Measurements from ENCODE around the gene NBEAL1. TPM values are rescaled to one million over a fixed set of nuclear protein-coding genes. Genes with fewer than 3 reads are reported as not detected.

NBEAL1 gene
- total and polyA plus RNA-seq, 2 of the 8 experiments (the other 6 are each of a cell fraction or from before 2014, with no cell fraction given), result 2.3 to 10.7 TPM

GRCh38 chr2:203019142-203019541 is 4.5 kb downstream of the NBEAL1 start:
- Histone ChIP-seq H4K91ac (replicated peaks; ENCODE audit: insufficient read length, low read length) (no peak overlapping the region), H2BK15ac (ENCODE audit: low read length) (no peak overlapping the region), H3K56ac (replicated peaks; ENCODE audit: insufficient read length, low read depth, low read length) (no peak overlapping the region), H2AFZ (ENCODE audit: low read length) (no peak overlapping the region), H3K14ac (ENCODE audit: insufficient read length) (no peak overlapping the region), H3K79me1 (ENCODE audit: low read depth, low read length) (no peaks in the 10 kb centered on the region), H3K4me1 (replicated peaks in 1 of 4; ENCODE audit: control insufficient read depth in 3 of 4, insufficient read depth in 4 of 4, low read length in 3 of 4) (peaks cover 0 to 2% (median 0%) of the 10 kb centered on the region in 4 experiments; a peak in 1 of 7 replicates), H3K4me3 (ENCODE audit: extremely low read depth in 1 of 4, insufficient read depth in 2 of 4, low read depth in 3 of 4, low read length in 4 of 4) (no peak overlapping the region), H3K23ac (ENCODE audit: insufficient read length) (no peak overlapping the region), H3K36me3 (ENCODE audit: control insufficient read depth in 2 of 4, insufficient read depth in 4 of 4, low read length in 3 of 4) (no peaks in the 10 kb centered on the region; a peak in 1 of 8 replicates), H3K9me3 (ENCODE audit: insufficient read depth in 2 of 2, low read depth in 1 of 2, low read length in 1 of 2) (no peaks in the 10 kb centered on the region), H2BK20ac (ENCODE audit: low read length) (no peak overlapping the region), H3K4ac (replicated peaks; ENCODE audit: insufficient read length, low read depth, low read length) (no peak overlapping the region), H4K8ac (ENCODE audit: extremely low read depth, insufficient read depth, low read length) (no peak overlapping the region), H3K27me3 (replicated peaks in 1 of 4; ENCODE audit: control insufficient read depth in 3 of 4, extremely low read depth in 1 of 4, insufficient read depth in 3 of 4, low read length in 3 of 4) (no peaks in the 10 kb centered on the region), H3K18ac (ENCODE audit: extremely low read depth, low read length) (no peak overlapping the region), H4K5ac (ENCODE audit: insufficient read length, low read depth, low read length) (no peak overlapping the region), H2AK5ac (ENCODE audit: low read depth, low read length) (no peak overlapping the region), H2BK12ac (ENCODE audit: low read depth, low read length) (no peak overlapping the region), H3K27ac (ENCODE audit: low read depth, low read length) (no peak overlapping the region), H4K20me1 (replicated peaks in 1 of 2; ENCODE audit: control insufficient read depth in 1 of 2, insufficient read depth in 2 of 2, low read length in 2 of 2) (peaks cover 0 to 2% of the 10 kb centered on the region in 2 experiments), H2BK5ac (ENCODE audit: low read depth, low read length) (no peak overlapping the region), H3K23me2 (ENCODE audit: low read depth, low read length) (no peaks in the 10 kb centered on the region; the same call in 1 of the 2 replicates), H3K9ac (replicated peaks in 1 of 4; ENCODE audit: extremely low read depth in 1 of 4, low read depth in 3 of 4, low read length in 3 of 4) (no peak overlapping the region), H3K79me2 (ENCODE audit: control insufficient read depth in 1 of 2, insufficient read depth in 2 of 2, low read length in 2 of 2) (no peaks in the 10 kb centered on the region), H2BK120ac (replicated peaks; ENCODE audit: low read depth, low read length) (no peak overlapping the region), H3K4me2 (ENCODE audit: insufficient read depth in 1 of 2, low read depth in 2 of 2, low read length in 2 of 2) (no peak overlapping the region)
- 97% methylated on average over 2 of the region's 2 CpGs; no CpG with 5 or more reads in 1 of the 2 experiments for WGBS, 2 experiments (ENCODE audit: extremely low coverage in 1 of 2, insufficient coverage in 1 of 2, insufficient read length in 1 of 2, insufficient replicate concordance in 2 of 2, low coverage in 1 of 2, low lambda C conversion rate in 2 of 2, missing lambda C conversion rate in 1 of 2)
- FAIRE-seq, result no peak
- ChIA-PET CTCF (ENCODE audit: partially characterized antibody) (no interaction called here), POLR2A (ENCODE audit: partially characterized antibody) (no interaction called here)
- no peak for TF ChIP-seq JUND (IDR thresholded peaks at IDR 0.05; ENCODE audit: low read length)
- no peak for TF ChIP-seq RAD21 (IDR thresholded peaks at IDR 0.05 in 1 of 2, conservative IDR thresholded peaks at IDR 0.05 in 1 of 2; ENCODE audit: low read depth in 2 of 2, low read length in 2 of 2)
- TF ChIP-seq BACH1 (IDR thresholded peaks at IDR 0.05; ENCODE audit: low read length), result no peak
- no peak for TF ChIP-seq RFX5 (IDR thresholded peaks at IDR 0.05; ENCODE audit: borderline replicate concordance, low read depth, low read length)
- TF ChIP-seq NRF1 (IDR thresholded peaks at IDR 0.05; ENCODE audit: low read depth, low read length), result no peak
- TF ChIP-seq SP2 (IDR thresholded peaks at IDR 0.05; ENCODE audit: low read length), result no peak
- TF ChIP-seq BCL11A (IDR thresholded peaks at IDR 0.05; ENCODE audit: low read depth in 2 of 2, low read length in 2 of 2), result no peak
- no peak for TF ChIP-seq SRF (IDR thresholded peaks at IDR 0.05; ENCODE audit: low read depth, low read length)
- no peak for TF ChIP-seq POLR2AphosphoS5 (IDR thresholded peaks at IDR 0.05; ENCODE audit: low read depth, low read length)
- no peak for TF ChIP-seq SUZ12 (IDR thresholded peaks at IDR 0.05; ENCODE audit: low read length)
- TF ChIP-seq CBX5 (IDR thresholded peaks at IDR 0.05; ENCODE audit: low read depth, low read length), result no peak
- TF ChIP-seq KDM1A (IDR thresholded peaks at IDR 0.05; ENCODE audit: borderline replicate concordance, low read length), result no peak
- TF ChIP-seq CBX8 (IDR thresholded peaks at IDR 0.05; ENCODE audit: borderline replicate concordance, low read depth, low read length), result no peak
- no peak for DNase-seq (ENCODE audit: low read depth in 1 of 2, low spot score in 2 of 2)
